Measurements from ENCODE around the gene GP1BB.

GRCh38 chr22:19772673-19773469, 49.5 kb downstream of the GP1BB start:
- no peak for TF ChIP-seq POLR2A (IDR thresholded peaks at IDR 0.05; ENCODE audit: insufficient read depth in 1 of 2, low read depth in 2 of 2, low read length in 2 of 2)
- TF ChIP-seq ZNF713 (CRISPR knock-in tag; IDR thresholded peaks at IDR 0.05): no peak
- no peak for TF ChIP-seq MAZ (IDR thresholded peaks at IDR 0.05; ENCODE audit: borderline replicate concordance, low read depth, low read length)
- TF ChIP-seq MAZ (CRISPR knock-in tag; IDR thresholded peaks at IDR 0.05; ENCODE audit: low read depth): no peak
- no peak for TF ChIP-seq ZIK1 (CRISPR knock-in tag; IDR thresholded peaks at IDR 0.05; ENCODE audit: borderline replicate concordance, low read depth)
- TF ChIP-seq HDAC2 (CRISPR knock-in tag; IDR thresholded peaks at IDR 0.05): no peak
- no peak for TF ChIP-seq REST (IDR thresholded peaks at IDR 0.05; ENCODE audit: borderline replicate concordance in 1 of 2, low read depth in 1 of 2, low read length in 2 of 2)
- TF ChIP-seq ZBTB34 (CRISPR knock-in tag; IDR thresholded peaks at IDR 0.05): no peak
- no peak for TF ChIP-seq SMAD1 (CRISPR knock-in tag; IDR thresholded peaks at IDR 0.05; ENCODE audit: borderline replicate concordance, low read depth)

Measured in HepG2 (cell line).